Measurements from ENCODE around the gene MADD. TPM values are rescaled to one million over a fixed set of nuclear protein-coding genes. Genes with fewer than 3 reads are reported as not detected.
A peak's percentile ranks its signal among the peaks of the same experiment; 100 is the strongest.

MADD gene
- total and polyA plus RNA-seq, 3 donors from 2014 or later: 87.8 to 118 (median 103) TPM

DNA sequence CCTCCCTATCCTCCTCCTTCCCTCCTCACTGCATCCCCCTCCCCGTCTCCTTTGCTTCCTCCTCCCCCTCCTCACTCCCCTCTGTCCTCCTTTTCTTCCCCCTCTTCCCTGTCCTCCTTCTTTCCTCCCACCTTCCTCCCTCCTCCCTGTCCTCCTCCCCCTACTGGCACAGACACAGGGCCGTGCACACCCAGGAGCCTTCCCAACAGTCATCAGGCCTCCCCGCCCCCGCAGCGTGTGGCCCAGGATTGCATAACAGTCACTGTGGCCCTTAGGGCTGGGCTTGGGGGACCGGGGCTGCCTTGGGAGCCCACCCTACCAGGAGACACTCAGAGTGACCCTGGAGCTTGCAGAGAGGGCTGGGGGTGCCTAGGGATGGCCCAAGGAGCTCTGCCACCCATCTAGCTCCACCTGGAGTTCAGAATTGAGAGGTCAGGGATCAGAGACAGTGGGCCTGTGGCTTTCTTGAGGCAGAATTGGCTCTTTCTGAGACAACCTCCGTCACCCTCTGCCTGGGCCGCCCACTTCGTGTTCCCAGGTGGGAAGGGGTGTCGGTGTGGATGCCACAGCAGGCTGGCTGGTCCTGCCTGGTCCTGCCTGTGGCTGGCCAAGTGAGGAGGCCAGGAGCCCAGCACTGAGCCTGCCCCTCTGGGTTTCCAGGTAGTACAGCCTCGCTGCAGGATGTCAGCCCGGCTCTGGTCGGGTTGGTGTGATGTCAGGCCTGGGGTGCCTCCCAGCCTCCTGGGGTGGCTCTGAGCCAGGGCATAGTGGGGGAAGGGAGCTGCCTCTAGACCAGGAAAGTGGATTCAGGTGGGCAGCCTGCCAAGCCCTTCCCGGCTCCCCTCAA lies 106.8 kb downstream of the MADD start:
- H3K9me3 ChIP-seq: no peaks in the 10 kb centered on the region
- no peak overlapping the region for H3K27ac ChIP-seq
- H3K27me3 ChIP-seq: no peaks in the 10 kb centered on the region
- TF ChIP-seq, protein P1, sequence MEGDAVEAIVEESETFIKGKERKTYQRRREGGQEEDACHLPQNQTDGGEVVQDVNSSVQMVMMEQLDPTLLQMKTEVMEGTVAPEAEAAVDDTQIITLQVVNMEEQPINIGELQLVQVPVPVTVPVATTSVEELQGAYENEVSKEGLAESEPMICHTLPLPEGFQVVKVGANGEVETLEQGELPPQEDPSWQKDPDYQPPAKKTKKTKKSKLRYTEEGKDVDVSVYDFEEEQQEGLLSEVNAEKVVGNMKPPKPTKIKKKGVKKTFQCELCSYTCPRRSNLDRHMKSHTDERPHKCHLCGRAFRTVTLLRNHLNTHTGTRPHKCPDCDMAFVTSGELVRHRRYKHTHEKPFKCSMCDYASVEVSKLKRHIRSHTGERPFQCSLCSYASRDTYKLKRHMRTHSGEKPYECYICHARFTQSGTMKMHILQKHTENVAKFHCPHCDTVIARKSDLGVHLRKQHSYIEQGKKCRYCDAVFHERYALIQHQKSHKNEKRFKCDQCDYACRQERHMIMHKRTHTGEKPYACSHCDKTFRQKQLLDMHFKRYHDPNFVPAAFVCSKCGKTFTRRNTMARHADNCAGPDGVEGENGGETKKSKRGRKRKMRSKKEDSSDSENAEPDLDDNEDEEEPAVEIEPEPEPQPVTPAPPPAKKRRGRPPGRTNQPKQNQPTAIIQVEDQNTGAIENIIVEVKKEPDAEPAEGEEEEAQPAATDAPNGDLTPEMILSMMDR (IDR thresholded peaks at IDR 0.05): no peak
- TF ChIP-seq POLR2A (IDR thresholded peaks at IDR 0.05): no peak
- no peak for DNase-seq
- intact Hi-C loops (cut with DNase I; ENCODE audit: low total_unique reads): loop anchor here (10.0 kb wide), 1 partner anchor 78 kb away; no protein-coding TSS in a partner anchor
- no peaks in the 10 kb centered on the region for H3K36me3 ChIP-seq (ENCODE audit: low read depth, missing control alignments)
- H3K4me1 ChIP-seq: no peaks in the 10 kb centered on the region
- peak overlapping the region in 1 of 2 donors; percentile 17 for H3K4me3 ChIP-seq
- 75 to 86% methylated on average over 14 of the region's 14 CpGs for WGBS, 2 donors

DNA sequence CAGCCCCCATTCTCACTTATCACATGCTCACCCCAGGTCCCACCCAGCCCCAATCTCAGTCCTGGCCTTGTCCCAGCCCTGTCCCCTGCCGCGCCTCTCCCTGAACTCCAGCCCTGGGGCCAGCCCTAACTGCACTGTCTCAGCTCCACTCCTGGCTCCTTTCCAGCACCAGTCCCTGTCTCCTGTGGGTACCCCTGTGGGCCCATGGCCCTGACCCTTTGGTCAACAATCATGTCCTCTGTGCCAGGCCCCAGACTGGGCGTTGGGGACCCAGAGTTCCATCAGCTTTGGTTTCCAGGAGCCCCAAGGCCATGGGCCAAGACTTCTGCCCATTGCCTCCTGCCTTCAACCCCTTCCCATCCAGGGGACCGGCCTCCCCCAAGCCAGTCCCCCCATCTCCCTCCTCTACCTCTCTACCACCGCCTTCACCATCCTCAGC lies 107.7 kb downstream of the MADD start:
- intact Hi-C loops (cut with DNase I; ENCODE audit: low total_unique reads): loop anchor here (10.0 kb wide), 1 partner anchor 77 kb away; no protein-coding TSS in a partner anchor
- peak overlapping the region; percentile 11 to 56 for H3K27ac ChIP-seq

DNA sequence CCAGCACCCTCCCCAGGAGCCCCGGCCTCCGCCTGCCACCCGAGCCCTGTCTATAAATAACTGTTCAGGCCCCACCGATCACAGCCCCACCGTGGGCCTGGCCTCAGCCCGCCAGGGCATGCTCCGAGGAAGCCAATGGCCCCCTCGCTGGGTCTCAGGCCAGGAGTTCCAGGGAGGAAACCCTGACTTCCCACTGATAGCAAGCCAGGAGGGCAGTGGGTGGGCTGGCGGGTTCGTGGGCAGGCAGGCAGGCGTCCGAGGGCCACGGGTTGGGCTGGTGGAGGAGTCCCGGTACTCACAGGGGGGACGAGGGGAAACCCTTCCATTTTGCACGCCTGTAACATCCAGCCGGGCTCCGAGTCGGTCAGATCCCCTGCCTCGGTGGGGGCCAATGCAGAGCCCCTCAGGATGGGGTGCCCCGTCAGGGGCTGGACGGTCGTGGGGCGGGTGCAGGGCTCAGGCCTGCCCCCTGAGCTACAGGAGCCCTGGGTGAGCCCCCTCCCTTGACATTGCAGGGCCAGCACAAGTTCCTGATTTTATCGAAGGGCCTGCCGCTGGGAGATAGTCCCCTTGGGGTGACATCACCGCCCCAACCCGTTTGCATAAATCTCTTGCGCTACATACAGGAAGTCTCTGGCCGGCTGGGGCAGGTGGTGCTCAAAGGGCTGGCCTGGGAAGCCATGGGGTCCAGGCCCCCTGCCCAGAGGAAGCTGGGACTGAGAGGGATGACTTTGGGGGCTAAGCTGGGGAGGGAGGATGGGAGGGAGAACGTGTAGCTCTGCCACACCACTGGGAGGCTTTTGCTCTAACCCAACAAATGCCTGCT lies 108.3 kb downstream of the MADD start, which contains the start of gene SPI1:
TSS of gene SPI1 (minus strand) at position 538 of the 826 bp plus-strand sequence. CDS start at position 344, 194 bp downstream.
- 80 to 83% methylated on average over 7 to 31 of the region's 31 CpGs for WGBS, 2 donors
- Histone ChIP-seq H3K4me3 (peak within 1 kb of the TSS in 1 of 2 donors; percentile 17), H3K4me1 (no peaks in the 10 kb centered on the region), H3K27ac (peak within 1 kb of the TSS; percentile 11 to 56), H3K36me3 (ENCODE audit: low read depth, missing control alignments) (no peaks in the 10 kb centered on the region), H3K9me3 (no peaks in the 10 kb centered on the region), H3K27me3 (no peaks in the 10 kb centered on the region)
- DNase-seq: peak; percentile 47
- intact Hi-C loops (cut with DNase I; ENCODE audit: low total_unique reads): loop anchor here (10.0 kb wide), 1 partner anchor 77 kb away; no protein-coding TSS in a partner anchor
- TF ChIP-seq POLR2A (IDR thresholded peaks at IDR 0.05): no peak
- TF ChIP-seq, protein P1 (IDR thresholded peaks at IDR 0.05): no peak

More for the DNA sequence above, 107.7 kb downstream of the MADD start:
- Histone ChIP-seq H3K4me1 (no peaks in the 10 kb centered on the region), H3K36me3 (ENCODE audit: low read depth, missing control alignments) (no peaks in the 10 kb centered on the region), H3K9me3 (no peaks in the 10 kb centered on the region), H3K27me3 (no peaks in the 10 kb centered on the region), H3K4me3 (peak overlapping the region in 1 of 2 donors; percentile 17)
- WGBS, 2 donors: 84 to 91% methylated on average over 5 of the region's 5 CpGs
- TF ChIP-seq POLR2A (IDR thresholded peaks at IDR 0.05): no peak
- TF ChIP-seq, protein P1 (IDR thresholded peaks at IDR 0.05): no peak
- no peak for DNase-seq

DNA sequence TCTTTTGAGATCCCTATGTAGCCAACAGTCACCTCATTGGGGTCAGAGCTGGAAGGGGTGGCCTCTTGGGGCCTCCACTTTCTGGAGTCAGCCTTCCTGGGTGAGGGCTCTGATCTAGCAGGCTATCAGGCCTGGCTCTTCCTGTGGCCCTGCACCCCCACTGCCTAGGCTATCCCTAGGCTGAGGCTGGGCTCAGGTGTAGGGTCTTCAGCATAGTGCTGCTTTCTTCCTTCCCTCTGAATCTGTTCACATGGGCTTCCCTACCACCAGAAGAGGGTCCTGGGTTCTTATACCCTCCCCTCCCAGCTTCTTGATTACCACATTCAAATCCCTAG lies 108.9 kb downstream of the MADD start:
- DNase-seq: no peak
- H3K4me1 ChIP-seq: no peaks in the 10 kb centered on the region
- H3K27ac ChIP-seq: no peak overlapping the region
- H3K9me3 ChIP-seq: no peaks in the 10 kb centered on the region
- H3K36me3 ChIP-seq (ENCODE audit: low read depth, missing control alignments): no peaks in the 10 kb centered on the region
- H3K4me3 ChIP-seq: no peak overlapping the region
- intact Hi-C loops (cut with DNase I; ENCODE audit: low total_unique reads): loop anchor here (10.0 kb wide), 1 partner anchor 76 kb away; no protein-coding TSS in a partner anchor
- TF ChIP-seq, protein P1 (IDR thresholded peaks at IDR 0.05): no peak
- TF ChIP-seq POLR2A (IDR thresholded peaks at IDR 0.05): no peak
- no peaks in the 10 kb centered on the region for H3K27me3 ChIP-seq
